ENCODE measurements around the gene CNTNAP2.

- TF ChIP-seq YY1 (IDR thresholded peaks at IDR 0.05; ENCODE audit: insufficient read depth, insufficient read length) (no peak), ZNF274 (IDR thresholded peaks at IDR 0.05; ENCODE audit: low read depth, low read length) (no peak)
These were observed 203.0 kb downstream of the CNTNAP2 start for GRCh38 chr7:146319629-146320028.
